22Rv1 (cell line): Measurements from ENCODE around the gene SH3RF3.

Experiments
- ZFX ChIP-seq: fragments of 450-650 bp; IDR thresholded peaks from 2 replicates; pipeline ENCODE4 v1.6.1; 2017; ENCODE audit warnings: antibody characterized with exemption, borderline replicate concordance
- TF ChIP-seq, protein P1 (sequence below): fragments of 450-650 bp; IDR thresholded peaks from 2 replicates; pipeline ENCODE4 v1.5.1; 2017; ENCODE audit warnings: mild to moderate bottlenecking

DNA sequence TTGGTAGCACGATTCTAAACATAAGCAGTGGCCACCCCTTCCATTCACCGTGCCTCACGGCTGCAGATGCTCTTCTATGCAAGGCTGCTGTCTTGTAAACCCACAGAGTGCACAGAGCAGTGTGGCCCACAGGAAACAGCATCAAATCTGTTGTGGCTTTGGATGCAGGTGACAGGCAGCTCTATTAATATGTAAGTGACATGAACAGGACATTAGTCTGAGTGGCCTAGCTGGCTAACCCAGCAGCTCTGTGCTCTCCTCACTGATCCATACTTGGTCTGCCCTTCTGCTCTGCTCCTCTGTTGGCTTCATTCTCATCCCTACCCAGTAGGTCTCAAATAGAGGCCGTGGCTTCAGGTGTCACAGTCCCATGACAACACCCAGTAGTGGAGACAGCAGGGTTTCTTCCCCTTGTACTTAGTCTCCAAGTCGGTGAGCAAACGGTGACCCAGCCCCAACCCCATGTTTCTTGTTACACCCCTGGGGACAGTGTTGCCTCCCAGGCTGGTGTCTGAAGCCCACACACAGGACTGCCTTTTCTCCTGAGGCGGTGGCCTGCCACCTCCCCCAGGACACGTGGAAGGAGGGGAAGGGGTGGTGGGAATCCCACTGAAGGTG, 5.8 kb downstream of the SH3RF3 start:
- TF ChIP-seq, protein P1, sequence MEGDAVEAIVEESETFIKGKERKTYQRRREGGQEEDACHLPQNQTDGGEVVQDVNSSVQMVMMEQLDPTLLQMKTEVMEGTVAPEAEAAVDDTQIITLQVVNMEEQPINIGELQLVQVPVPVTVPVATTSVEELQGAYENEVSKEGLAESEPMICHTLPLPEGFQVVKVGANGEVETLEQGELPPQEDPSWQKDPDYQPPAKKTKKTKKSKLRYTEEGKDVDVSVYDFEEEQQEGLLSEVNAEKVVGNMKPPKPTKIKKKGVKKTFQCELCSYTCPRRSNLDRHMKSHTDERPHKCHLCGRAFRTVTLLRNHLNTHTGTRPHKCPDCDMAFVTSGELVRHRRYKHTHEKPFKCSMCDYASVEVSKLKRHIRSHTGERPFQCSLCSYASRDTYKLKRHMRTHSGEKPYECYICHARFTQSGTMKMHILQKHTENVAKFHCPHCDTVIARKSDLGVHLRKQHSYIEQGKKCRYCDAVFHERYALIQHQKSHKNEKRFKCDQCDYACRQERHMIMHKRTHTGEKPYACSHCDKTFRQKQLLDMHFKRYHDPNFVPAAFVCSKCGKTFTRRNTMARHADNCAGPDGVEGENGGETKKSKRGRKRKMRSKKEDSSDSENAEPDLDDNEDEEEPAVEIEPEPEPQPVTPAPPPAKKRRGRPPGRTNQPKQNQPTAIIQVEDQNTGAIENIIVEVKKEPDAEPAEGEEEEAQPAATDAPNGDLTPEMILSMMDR: no peak
- no peak for TF ChIP-seq ZFX
